ENCODE data around the gene PLCL1. TPM values are rescaled to one million over a fixed set of nuclear protein-coding genes. Genes with fewer than 3 reads are reported as not detected.

Gene PLCL1
- total RNA-seq, 1 experiment from 2014 or later: 0.07 TPM

GRCh38 chr2:198173242-198173641 is 368.8 kb downstream of the PLCL1 start:
- Mint-ChIP-seq H3K4me3 (ENCODE audit: low read depth, unreplicated experiment) (no peak overlapping the region), H3K27me3 (ENCODE audit: unreplicated experiment) (no peaks in the 10 kb centered on the region), H3K9me3 (ENCODE audit: low read depth, unreplicated experiment) (peaks cover 2% of the 10 kb centered on the region), H3K4me1 (ENCODE audit: low read depth, unreplicated experiment) (no peaks in the 10 kb centered on the region), H3K36me3 (ENCODE audit: insufficient read depth, unreplicated experiment) (no peaks in the 10 kb centered on the region), H3K27ac (ENCODE audit: unreplicated experiment) (no peak overlapping the region)
- TF ChIP-seq, protein P1, sequence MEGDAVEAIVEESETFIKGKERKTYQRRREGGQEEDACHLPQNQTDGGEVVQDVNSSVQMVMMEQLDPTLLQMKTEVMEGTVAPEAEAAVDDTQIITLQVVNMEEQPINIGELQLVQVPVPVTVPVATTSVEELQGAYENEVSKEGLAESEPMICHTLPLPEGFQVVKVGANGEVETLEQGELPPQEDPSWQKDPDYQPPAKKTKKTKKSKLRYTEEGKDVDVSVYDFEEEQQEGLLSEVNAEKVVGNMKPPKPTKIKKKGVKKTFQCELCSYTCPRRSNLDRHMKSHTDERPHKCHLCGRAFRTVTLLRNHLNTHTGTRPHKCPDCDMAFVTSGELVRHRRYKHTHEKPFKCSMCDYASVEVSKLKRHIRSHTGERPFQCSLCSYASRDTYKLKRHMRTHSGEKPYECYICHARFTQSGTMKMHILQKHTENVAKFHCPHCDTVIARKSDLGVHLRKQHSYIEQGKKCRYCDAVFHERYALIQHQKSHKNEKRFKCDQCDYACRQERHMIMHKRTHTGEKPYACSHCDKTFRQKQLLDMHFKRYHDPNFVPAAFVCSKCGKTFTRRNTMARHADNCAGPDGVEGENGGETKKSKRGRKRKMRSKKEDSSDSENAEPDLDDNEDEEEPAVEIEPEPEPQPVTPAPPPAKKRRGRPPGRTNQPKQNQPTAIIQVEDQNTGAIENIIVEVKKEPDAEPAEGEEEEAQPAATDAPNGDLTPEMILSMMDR (IDR thresholded peaks at IDR 0.05; ENCODE audit: unreplicated experiment): no peak
- no TSS peak for BruUV-seq (replicated peaks)
- no peak for DNase-seq
- CTCF ChIA-PET: no interaction called here
- intact Hi-C loops (cut with micrococcal nuclease; ENCODE audit: unreplicated experiment): no loop called here

DNA sequence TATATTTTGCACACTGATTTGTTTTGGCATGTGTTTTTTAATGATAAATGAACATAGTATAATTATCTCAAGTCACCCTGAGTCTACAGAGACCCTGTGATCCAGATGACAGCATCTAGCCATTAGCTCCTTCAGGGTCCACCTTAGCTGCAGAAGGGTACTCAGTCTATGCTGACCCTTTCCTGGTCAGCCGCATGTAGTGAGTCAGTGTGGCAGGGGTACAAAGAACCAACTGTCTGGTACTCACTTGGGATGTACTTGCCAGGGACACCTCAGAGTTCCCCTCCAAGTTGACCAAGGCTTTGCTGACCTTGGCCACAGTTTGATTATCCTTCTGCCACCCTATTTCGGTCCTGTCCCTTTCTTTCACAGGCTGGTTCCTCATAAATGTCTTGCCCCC is 369.5 kb downstream of the PLCL1 start:
- Mint-ChIP-seq H3K4me1 (ENCODE audit: low read depth, unreplicated experiment) (no peaks in the 10 kb centered on the region), H3K27ac (ENCODE audit: unreplicated experiment) (no peak overlapping the region), H3K4me3 (ENCODE audit: low read depth, unreplicated experiment) (no peak overlapping the region), H3K36me3 (ENCODE audit: insufficient read depth, unreplicated experiment) (no peaks in the 10 kb centered on the region), H3K9me3 (ENCODE audit: low read depth, unreplicated experiment) (peaks cover 5% of the 10 kb centered on the region), H3K27me3 (ENCODE audit: unreplicated experiment) (no peaks in the 10 kb centered on the region)
- CTCF ChIA-PET: interaction anchor here (0.6 kb wide), 1 partner anchor 690 kb away, joined by 3 read pairs; no protein-coding TSS in a partner anchor
- DNase-seq: no peak
- TF ChIP-seq, protein P1 (IDR thresholded peaks at IDR 0.05; ENCODE audit: unreplicated experiment): no peak
- BruUV-seq (replicated peaks): no TSS peak
- intact Hi-C loops (cut with micrococcal nuclease; ENCODE audit: unreplicated experiment): no loop called here

DNA sequence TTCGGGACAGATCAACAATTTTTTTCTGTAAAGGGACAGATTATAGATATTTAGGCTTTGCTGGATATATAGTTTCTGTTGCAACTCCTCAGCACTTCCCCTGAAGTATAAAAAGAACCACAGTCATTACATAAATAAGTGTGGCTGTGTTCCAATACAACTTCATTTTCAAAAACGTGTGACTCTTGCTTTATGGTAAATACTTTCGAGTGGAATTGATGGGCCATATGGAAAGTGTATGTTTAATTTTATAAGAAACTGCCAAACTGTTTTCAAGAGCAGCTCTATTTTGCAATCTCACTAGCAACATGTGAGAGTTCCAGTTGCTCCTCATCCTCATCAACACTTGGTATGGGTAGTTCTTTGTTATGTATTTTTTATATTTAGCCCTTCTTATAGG is 370.9 kb downstream of the PLCL1 start:
- TF ChIP-seq, protein P1 (IDR thresholded peaks at IDR 0.05; ENCODE audit: unreplicated experiment): no peak
- H3K4me1 Mint-ChIP-seq (ENCODE audit: low read depth, unreplicated experiment): no peaks in the 10 kb centered on the region

GRCh38 chr2:198177040-198177439 is 372.6 kb downstream of the PLCL1 start:
- no peak overlapping the region for H3K4me3 Mint-ChIP-seq (ENCODE audit: low read depth, unreplicated experiment)
- no peaks in the 10 kb centered on the region for H3K27me3 Mint-ChIP-seq (ENCODE audit: unreplicated experiment)
- no TSS peak for BruUV-seq (replicated peaks)
- H3K36me3 Mint-ChIP-seq (ENCODE audit: insufficient read depth, unreplicated experiment): no peaks in the 10 kb centered on the region
- no peak overlapping the region for H3K27ac Mint-ChIP-seq (ENCODE audit: unreplicated experiment)
- intact Hi-C loops (cut with micrococcal nuclease; ENCODE audit: unreplicated experiment): no loop called here
- H3K9me3 Mint-ChIP-seq (ENCODE audit: low read depth, unreplicated experiment): peaks cover 11% of the 10 kb centered on the region
- no peak for DNase-seq
- CTCF ChIA-PET: no interaction called here
- TF ChIP-seq, protein P1 (IDR thresholded peaks at IDR 0.05; ENCODE audit: unreplicated experiment): no peak
- H3K4me1 Mint-ChIP-seq (ENCODE audit: low read depth, unreplicated experiment): no peaks in the 10 kb centered on the region

More for the DNA sequence above, 370.9 kb downstream of the PLCL1 start:
- Mint-ChIP-seq H3K27ac (ENCODE audit: unreplicated experiment) (no peak overlapping the region), H3K27me3 (ENCODE audit: unreplicated experiment) (no peaks in the 10 kb centered on the region), H3K9me3 (ENCODE audit: low read depth, unreplicated experiment) (peaks cover 5% of the 10 kb centered on the region), H3K36me3 (ENCODE audit: insufficient read depth, unreplicated experiment) (no peaks in the 10 kb centered on the region), H3K4me3 (ENCODE audit: low read depth, unreplicated experiment) (no peak overlapping the region)
- no TSS peak for BruUV-seq (replicated peaks)
- intact Hi-C loops (cut with micrococcal nuclease; ENCODE audit: unreplicated experiment): no loop called here
- no peak for DNase-seq
- CTCF ChIA-PET: no interaction called here

Measured in Calu3 (cell line).